HepG2 (cell line): ENCODE results near the gene MARS1. TPM values are rescaled to one million over a fixed set of nuclear protein-coding genes. Genes with fewer than 3 reads are reported as not detected.

Experiments used
- AHDC1 ChIP-seq: sonication (generic); formaldehyde crosslinking; IDR thresholded peaks from 2 replicates; pipeline ENCODE4 v1.5.1; 2020; ENCODE audit warnings: mild to moderate bottlenecking, missing genetic modification reagents, borderline replicate concordance
- CREM ChIP-seq, 2 experiments: sonication (generic) in 1 of 2; formaldehyde crosslinking in 1 of 2; IDR thresholded peaks; 2 replicates each; pipeline versions ENCODE4 v1.4.0 to v1.6.1; 2016 to 2020; ENCODE audit warnings: antibody characterized with exemption in 1 of 2, mild to moderate bottlenecking in 1 of 2, missing genetic modification reagents in 1 of 2
- DRAP1 ChIP-seq: IDR thresholded peaks from 2 replicates; pipeline ENCODE4 v1.6.1; 2016; ENCODE audit warnings: missing genetic modification reagents, missing compliant biosample characterization
- EED ChIP-seq: sonication (generic); formaldehyde crosslinking; IDR thresholded peaks from 2 replicates; pipeline ENCODE4 v1.5.0; 2020; ENCODE audit warnings: mild to moderate bottlenecking, missing genetic modification reagents
- FOXA3 ChIP-seq: IDR thresholded peaks from 2 replicates; pipeline ENCODE4 v1.6.1; 2016; ENCODE audit warnings: missing genetic modification reagents, missing compliant biosample characterization
- KMT2A ChIP-seq: sonication (generic); formaldehyde crosslinking; IDR thresholded peaks from 2 replicates; pipeline ENCODE4 v1.4.0; 2020; ENCODE audit warnings: missing genetic modification reagents
- MXD1 ChIP-seq: sonication (generic); formaldehyde crosslinking; IDR thresholded peaks from 2 replicates; pipeline ENCODE4 v1.4.0; 2020; ENCODE audit warnings: mild to moderate bottlenecking, missing genetic modification reagents
- PLRG1 ChIP-seq: fragments of 450-650 bp; conservative IDR thresholded peaks from 2 replicates; pipeline ENCODE4 v1.6.1; 2016
- PTBP1 ChIP-seq: fragments of 200-400 bp; formaldehyde crosslinking; IDR thresholded peaks from 2 replicates; pipeline ENCODE4 v1.6.1; 2018; ENCODE audit warnings: low read length, low read depth; ENCODE audit not compliant: poor library complexity, severe bottlenecking
- SRSF4 ChIP-seq: fragments of 200-400 bp; formaldehyde crosslinking; IDR thresholded peaks from one replicate; pipeline ENCODE4 v1.6.1; 2018; ENCODE audit warnings: mild to moderate bottlenecking, low read depth, low read length, moderate library complexity; ENCODE audit not compliant: poor library complexity, severe bottlenecking
- YEATS2 ChIP-seq: sonication (generic); formaldehyde crosslinking; IDR thresholded peaks from 2 replicates; pipeline ENCODE4 v1.4.0; 2020; ENCODE audit warnings: missing genetic modification reagents, borderline replicate concordance
- YEATS4 ChIP-seq: sonication (generic); formaldehyde crosslinking; IDR thresholded peaks from 2 replicates; pipeline ENCODE4 v1.4.0; 2020; ENCODE audit warnings: missing genetic modification reagents, borderline replicate concordance
- ZNF44 ChIP-seq: sonication (generic); formaldehyde crosslinking; IDR thresholded peaks from 2 replicates; pipeline ENCODE4 v1.5.1; 2020; ENCODE audit warnings: mild to moderate bottlenecking, missing genetic modification reagents
- ZNF496 ChIP-seq: sonication (generic); formaldehyde crosslinking; IDR thresholded peaks from 2 replicates; pipeline ENCODE4 v1.8.1; 2023; ENCODE audit warnings: mild to moderate bottlenecking, moderate library complexity, missing genetic modification reagents; ENCODE audit not compliant: insufficient replicate concordance
- ZNF547 ChIP-seq: sonication (generic); formaldehyde crosslinking; IDR thresholded peaks from 2 replicates; pipeline ENCODE4 v1.5.1; 2020; ENCODE audit warnings: mild to moderate bottlenecking, missing genetic modification reagents
- ZNF850 ChIP-seq: sonication (generic); formaldehyde crosslinking; conservative IDR thresholded peaks from 2 replicates; pipeline ENCODE4 v1.9.0; 2021; ENCODE audit warnings: mild to moderate bottlenecking, missing genetic modification reagents
- polyA plus RNA-seq, 8 experiments: library from polyadenylated mRNA; depleted of rRNA in 3 of 8; stranded (reverse) in 7 of 8; unstranded in 1 of 8; fragments of >200 nt; fragmentation: Illumina TruSeq in 4 of 8; extraction: Trizol in 4 of 8; gene quantifications; 2 replicates each; pipeline versions ENCODE4 v1.2.1 to v1.2.3, GENCODE V29; 2011 to 2016; ENCODE audit warnings: low read depth in 4 of 8, missing spikeins in 1 of 8, mixed read lengths in 1 of 8; ENCODE audit not compliant: insufficient read depth in 1 of 8
- total RNA-seq, 5 experiments: library from RNA; depleted of rRNA; stranded (reverse); fragments of >200 nt; fragmentation: Illumina TruSeq; extraction: Trizol; gene quantifications; 2 replicates each; pipeline ENCODE4 v1.2.3, GENCODE V29; 2016; ENCODE audit warnings: low read depth in 1 of 5
- TF ChIP-seq, protein P1 (sequence below): sonication (generic); formaldehyde crosslinking; IDR thresholded peaks from 2 replicates; pipeline ENCODE4 v1.8.1; 2022; ENCODE audit warnings: low read depth, mild to moderate bottlenecking, missing genetic modification reagents
- TF ChIP-seq, protein P2 (sequence below): sonication (generic); formaldehyde crosslinking; IDR thresholded peaks from 2 replicates; pipeline ENCODE4 v1.5.0; 2020; ENCODE audit warnings: missing genetic modification reagents

Gene MARS1
- total and polyA plus RNA-seq, 2 of the 13 experiments (the other 11 are each of a cell fraction or from before 2014, with no cell fraction given): 115 to 181 TPM

DNA sequence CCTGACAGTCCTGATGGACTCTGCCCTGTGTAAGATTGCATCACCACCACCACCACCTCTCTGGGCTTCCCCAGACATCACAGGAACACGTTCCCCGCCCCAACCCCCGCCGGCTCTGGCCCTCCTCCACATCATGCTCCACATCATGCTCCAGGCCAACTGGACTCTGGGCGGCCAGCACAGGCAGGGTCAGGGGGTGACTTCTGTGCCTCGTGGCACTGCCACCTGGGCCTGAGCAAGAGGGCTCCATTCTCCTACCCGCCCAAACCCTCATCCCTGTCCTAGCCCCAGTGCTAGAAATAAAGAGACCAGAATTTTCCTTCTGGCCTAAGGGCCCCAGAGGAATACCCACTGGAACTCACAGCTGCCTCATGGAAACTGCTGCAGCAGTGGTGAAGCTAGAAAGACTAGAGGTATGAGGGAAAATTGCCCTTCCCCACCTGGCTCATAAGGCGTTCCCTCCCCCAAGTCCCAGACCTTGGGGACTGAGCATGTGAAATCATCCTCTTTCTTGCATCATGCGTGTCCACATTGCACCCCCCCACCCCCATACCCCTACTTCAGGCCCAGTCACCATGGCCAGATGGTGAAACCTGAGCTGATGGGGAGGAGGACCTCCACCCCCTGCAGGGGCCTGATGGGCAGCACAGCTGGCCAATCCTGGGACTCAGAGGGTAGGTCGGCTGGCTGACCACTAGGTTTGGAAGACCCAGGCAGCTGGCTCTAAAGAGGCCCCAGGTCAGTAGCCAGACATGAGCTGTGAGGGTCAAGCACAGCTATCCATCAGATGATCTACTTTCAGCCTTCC lies 33.1 kb upstream of the MARS1 start, which contains the start of gene INHBE (continued):
- TF ChIP-seq, protein P1, sequence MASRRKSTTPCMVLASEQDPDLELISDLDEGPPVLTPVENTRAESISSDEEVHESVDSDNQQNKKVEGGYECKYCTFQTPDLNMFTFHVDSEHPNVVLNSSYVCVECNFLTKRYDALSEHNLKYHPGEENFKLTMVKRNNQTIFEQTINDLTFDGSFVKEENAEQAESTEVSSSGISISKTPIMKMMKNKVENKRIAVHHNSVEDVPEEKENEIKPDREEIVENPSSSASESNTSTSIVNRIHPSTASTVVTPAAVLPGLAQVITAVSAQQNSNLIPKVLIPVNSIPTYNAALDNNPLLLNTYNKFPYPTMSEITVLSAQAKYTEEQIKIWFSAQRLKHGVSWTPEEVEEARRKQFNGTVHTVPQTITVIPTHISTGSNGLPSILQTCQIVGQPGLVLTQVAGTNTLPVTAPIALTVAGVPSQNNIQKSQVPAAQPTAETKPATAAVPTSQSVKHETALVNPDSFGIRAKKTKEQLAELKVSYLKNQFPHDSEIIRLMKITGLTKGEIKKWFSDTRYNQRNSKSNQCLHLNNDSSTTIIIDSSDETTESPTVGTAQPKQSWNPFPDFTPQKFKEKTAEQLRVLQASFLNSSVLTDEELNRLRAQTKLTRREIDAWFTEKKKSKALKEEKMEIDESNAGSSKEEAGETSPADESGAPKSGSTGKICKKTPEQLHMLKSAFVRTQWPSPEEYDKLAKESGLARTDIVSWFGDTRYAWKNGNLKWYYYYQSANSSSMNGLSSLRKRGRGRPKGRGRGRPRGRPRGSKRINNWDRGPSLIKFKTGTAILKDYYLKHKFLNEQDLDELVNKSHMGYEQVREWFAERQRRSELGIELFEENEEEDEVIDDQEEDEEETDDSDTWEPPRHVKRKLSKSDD: peak; percentile 38; the same call in 1 of the 2 replicates
- TF ChIP-seq DRAP1 (CRISPR knock-in tag): peak; percentile 58; the same call in 1 of the 2 replicates
- no peak for TF ChIP-seq EED
- TF ChIP-seq, protein P2, sequence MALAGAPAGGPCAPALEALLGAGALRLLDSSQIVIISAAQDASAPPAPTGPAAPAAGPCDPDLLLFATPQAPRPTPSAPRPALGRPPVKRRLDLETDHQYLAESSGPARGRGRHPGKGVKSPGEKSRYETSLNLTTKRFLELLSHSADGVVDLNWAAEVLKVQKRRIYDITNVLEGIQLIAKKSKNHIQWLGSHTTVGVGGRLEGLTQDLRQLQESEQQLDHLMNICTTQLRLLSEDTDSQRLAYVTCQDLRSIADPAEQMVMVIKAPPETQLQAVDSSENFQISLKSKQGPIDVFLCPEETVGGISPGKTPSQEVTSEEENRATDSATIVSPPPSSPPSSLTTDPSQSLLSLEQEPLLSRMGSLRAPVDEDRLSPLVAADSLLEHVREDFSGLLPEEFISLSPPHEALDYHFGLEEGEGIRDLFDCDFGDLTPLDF: no peak
- TF ChIP-seq SRSF4: no peak
- no peak for TF ChIP-seq PLRG1
- peak; percentile 63; the same call in 1 of the 2 replicates for TF ChIP-seq ZNF547 (CRISPR knock-in tag)
- no peak for TF ChIP-seq ZNF850 (CRISPR knock-in tag)
- no peak for TF ChIP-seq ZNF44 (CRISPR knock-in tag)
- TF ChIP-seq MXD1: peak; percentile 19; the same call in 1 of the 2 replicates
- no peak for TF ChIP-seq ZNF496
- TF ChIP-seq AHDC1 (CRISPR knock-in tag): peak; percentile 58; the same call in 1 of the 2 replicates
- peak; percentile 66 for TF ChIP-seq CREM (IDR thresholded peaks at IDR 0.05)
- no peak for TF ChIP-seq CREM (CRISPR knock-in tag; IDR thresholded peaks at IDR 0.05)
- TF ChIP-seq FOXA3 (CRISPR knock-in tag): peak; percentile 75
- TF ChIP-seq PTBP1: peak; percentile 15
- peak; percentile 98 for TF ChIP-seq YEATS4 (CRISPR knock-in tag)
- TF ChIP-seq KMT2A (CRISPR knock-in tag): no peak
- peak; percentile 53; the same call in 1 of the 2 replicates for TF ChIP-seq YEATS2 (CRISPR knock-in tag)
